BLaER1 (cell line): ENCODE data around the gene FBH1.
"Not testable (repeated sequence)": the region's sequence is repeated elsewhere in the genome, so short reads cannot be mapped to it uniquely, and the experiment has no call there.

Experiments used
- H3K27ac ChIP-seq: shearing (Covaris generic); formaldehyde crosslinking; 2 replicates; pipeline ENCODE4 v1.8.1; 2022
- H3K27me3 ChIP-seq: shearing (Covaris generic); formaldehyde crosslinking; 2 replicates; pipeline ENCODE4 v1.8.1; 2022
- H3K36me3 ChIP-seq: shearing (Covaris generic); formaldehyde crosslinking; 2 replicates; pipeline ENCODE4 v1.8.1; 2022
- H3K4me1 ChIP-seq: shearing (Covaris generic); formaldehyde crosslinking; 2 replicates; pipeline ENCODE4 v1.8.1; 2022
- H3K4me2 ChIP-seq: shearing (Covaris generic); formaldehyde crosslinking; 2 replicates; pipeline ENCODE4 v1.8.1; 2022
- H3K4me3 ChIP-seq: shearing (Covaris generic); formaldehyde crosslinking; 2 replicates; pipeline ENCODE4 v1.8.1; 2022
- H3K9ac ChIP-seq: shearing (Covaris generic); formaldehyde crosslinking; 2 replicates; pipeline ENCODE4 v1.8.1; 2022
- H3K9me3 ChIP-seq: shearing (Covaris generic); formaldehyde crosslinking; 2 replicates; pipeline ENCODE4 v1.8.1; 2022
- H4K20me1 ChIP-seq: shearing (Covaris generic); formaldehyde crosslinking; 2 replicates; pipeline ENCODE4 v1.8.1; 2022
- Cebpa-rat ChIP-seq: shearing (Covaris generic); IDR thresholded peaks from 2 replicates; pipeline ENCODE4 v1.8.1; 2022

The FBH1 gene

DNA sequence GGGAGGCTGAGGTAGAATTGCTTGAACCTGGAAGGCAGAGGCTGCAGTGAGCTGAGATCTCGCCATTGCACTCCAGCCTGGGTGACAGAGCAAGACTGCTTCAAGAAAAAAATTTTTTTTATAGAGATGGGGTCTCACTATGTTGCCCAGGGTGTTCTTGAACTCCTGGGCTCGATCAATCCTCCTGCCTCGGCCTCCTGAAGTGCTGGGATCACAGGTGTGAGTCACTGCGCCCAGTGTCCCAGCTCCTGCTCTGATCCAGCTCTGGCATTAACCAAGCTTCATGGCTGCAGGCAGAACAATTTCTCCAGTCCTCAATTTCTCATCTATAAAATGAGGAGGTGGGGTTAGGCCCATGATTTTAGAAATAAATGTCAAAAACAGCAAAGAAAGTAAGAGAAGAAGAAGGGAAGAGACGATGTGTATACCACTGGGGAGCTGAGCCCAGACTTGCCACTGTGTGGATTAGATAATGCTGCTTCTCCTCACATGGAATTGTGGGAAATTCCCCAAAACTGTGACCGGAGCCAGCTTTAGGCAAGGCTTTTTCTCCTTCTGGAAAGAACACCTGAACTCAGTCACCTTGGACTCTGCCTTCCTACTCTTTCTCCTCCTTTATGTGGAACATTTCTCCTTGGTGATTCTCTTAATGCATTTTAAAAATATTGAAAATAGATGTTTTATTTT is 61.8 kb downstream of the FBH1 start:
- no peaks in the 10 kb centered on the region for H4K20me1 ChIP-seq
- H3K4me3 ChIP-seq: no peak overlapping the region
- H3K4me2 ChIP-seq: no peak overlapping the region
- H3K4me1 ChIP-seq: peaks cover 3% of the 10 kb centered on the region
- no peaks in the 10 kb centered on the region; the same call in 1 of the 2 replicates for H3K36me3 ChIP-seq
- no peak overlapping the region for H3K27ac ChIP-seq
- TF ChIP-seq Cebpa-rat: no peak
- no peaks in the 10 kb centered on the region for H3K9me3 ChIP-seq
- H3K27me3 ChIP-seq: no peaks in the 10 kb centered on the region
- H3K9ac ChIP-seq: no peak overlapping the region

DNA sequence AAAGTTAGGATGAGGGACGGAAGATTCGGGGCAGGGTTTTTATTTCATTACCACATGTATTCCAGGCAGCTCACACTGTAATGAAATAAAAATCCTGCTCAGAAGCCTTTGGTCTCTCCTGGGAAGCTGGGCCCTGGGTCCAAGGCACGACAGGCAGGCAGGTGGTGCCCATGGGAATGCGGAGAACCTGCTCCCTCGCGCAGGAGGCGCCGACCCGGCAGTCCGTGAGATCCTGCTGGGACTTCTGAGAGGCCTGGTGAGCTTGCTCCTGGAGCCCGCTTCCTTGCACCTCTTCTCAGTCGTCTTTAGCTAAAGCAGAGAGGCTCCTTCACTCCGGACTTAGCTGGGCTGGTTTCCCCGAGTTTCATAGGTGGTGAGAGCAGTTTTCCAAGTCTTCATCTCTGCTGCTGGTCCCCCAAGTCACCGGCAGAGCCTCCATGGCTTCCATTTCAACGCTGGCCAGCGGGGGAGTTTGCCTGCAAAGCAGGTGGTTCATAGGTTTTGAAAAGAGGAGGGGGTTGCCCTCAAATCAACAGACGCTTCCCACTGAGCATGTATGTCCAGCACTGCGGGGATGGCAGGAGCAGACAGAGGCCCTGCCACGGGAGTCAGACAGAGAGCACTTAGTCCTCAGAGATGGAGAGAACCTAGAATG is 62.8 kb downstream of the FBH1 start:
- no peak for TF ChIP-seq Cebpa-rat
- H3K27me3 ChIP-seq: no peaks in the 10 kb centered on the region
- H3K4me3 ChIP-seq: no peak overlapping the region
- H3K4me2 ChIP-seq: no peak overlapping the region
- no peak overlapping the region for H3K9ac ChIP-seq
- H4K20me1 ChIP-seq: no peaks in the 10 kb centered on the region
- no peaks in the 10 kb centered on the region; the same call in 1 of the 2 replicates for H3K36me3 ChIP-seq
- H3K4me1 ChIP-seq: no peaks in the 10 kb centered on the region
- H3K9me3 ChIP-seq: no peaks in the 10 kb centered on the region
- H3K27ac ChIP-seq: no peak overlapping the region

- no peak overlapping the region for H3K4me3 ChIP-seq
- no peaks in the 10 kb centered on the region for H3K9me3 ChIP-seq
- no peak overlapping the region for H3K9ac ChIP-seq
- no peak overlapping the region for H3K27ac ChIP-seq
- no peaks in the 10 kb centered on the region for H3K4me1 ChIP-seq
- H3K36me3 ChIP-seq: no peaks in the 10 kb centered on the region; the same call in 1 of the 2 replicates
- H4K20me1 ChIP-seq: no peaks in the 10 kb centered on the region
- no peak for TF ChIP-seq Cebpa-rat
- H3K4me2 ChIP-seq: no peak overlapping the region
- no peaks in the 10 kb centered on the region for H3K27me3 ChIP-seq
Measured at GRCh38 chr10:5953676-5954075, 63.6 kb downstream of the FBH1 start.

- Histone ChIP-seq H3K4me2 (no peak overlapping the region), H3K4me1 (no peaks in the 10 kb centered on the region), H3K4me3 (no peak overlapping the region), H3K27me3 (no peaks in the 10 kb centered on the region), H3K27ac (no peak overlapping the region), H3K9ac (no peak overlapping the region), H4K20me1 (no peaks in the 10 kb centered on the region), H3K9me3 (no peaks in the 10 kb centered on the region), H3K36me3 (peaks cover 15% of the 10 kb centered on the region)
- no peak for TF ChIP-seq Cebpa-rat
Measured at GRCh38 chr10:5956146-5956936, 66.3 kb downstream of the FBH1 start.

DNA sequence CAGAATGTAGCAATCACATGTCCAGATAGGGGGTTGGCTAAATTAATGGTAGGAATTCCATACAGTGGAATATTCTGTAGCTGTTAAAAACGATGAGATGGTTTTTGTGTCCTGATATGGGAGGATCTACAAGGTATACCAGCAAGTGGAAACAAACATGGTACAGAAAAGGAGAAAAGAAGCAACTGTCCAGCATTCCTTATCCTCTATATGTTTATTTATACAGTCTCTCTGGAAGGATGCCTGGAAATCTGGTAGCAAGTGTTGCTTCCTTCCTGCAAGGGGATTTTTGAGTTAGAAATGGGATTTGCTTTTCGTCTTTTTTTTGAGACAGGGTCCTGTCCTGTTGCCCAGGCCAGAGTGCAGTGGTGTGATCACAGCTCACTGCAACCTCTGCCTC is 68.0 kb downstream of the FBH1 start:
- Histone ChIP-seq H3K4me2 (no peak overlapping the region), H3K4me1 (no peaks in the 10 kb centered on the region), H3K9me3 (no peaks in the 10 kb centered on the region), H3K36me3 (peaks cover 15% of the 10 kb centered on the region; the same call in 1 of the 2 replicates), H3K9ac (no peak overlapping the region), H3K27ac (no peak overlapping the region), H4K20me1 (no peaks in the 10 kb centered on the region), H3K4me3 (no peak overlapping the region), H3K27me3 (no peaks in the 10 kb centered on the region)
- no peak for TF ChIP-seq Cebpa-rat

DNA sequence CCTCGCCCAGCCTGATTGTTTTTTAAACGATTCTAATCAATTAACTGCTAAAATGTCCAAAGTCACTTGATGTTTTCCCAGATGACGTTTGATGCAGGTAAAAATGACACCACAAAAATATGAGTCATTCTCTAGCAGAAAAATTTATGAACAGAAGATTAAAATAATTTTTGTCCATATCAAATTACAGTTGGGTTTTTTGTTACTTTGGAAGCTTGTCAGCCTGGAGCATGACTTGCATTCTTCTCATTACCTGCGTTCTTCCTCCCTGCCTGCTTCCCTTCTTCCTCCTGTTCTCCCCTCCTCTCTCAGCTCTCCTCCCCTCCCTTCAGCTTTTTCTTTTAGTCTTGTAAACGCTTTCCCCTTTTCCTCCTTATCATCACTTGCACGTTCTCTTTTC is 68.6 kb downstream of the FBH1 start:
- H3K4me3 ChIP-seq: no peak overlapping the region
- H3K27ac ChIP-seq: no peak overlapping the region
- H3K9ac ChIP-seq: no peak overlapping the region
- H3K9me3 ChIP-seq: no peaks in the 10 kb centered on the region
- no peaks in the 10 kb centered on the region for H3K27me3 ChIP-seq
- no peaks in the 10 kb centered on the region for H3K4me1 ChIP-seq
- no peak for TF ChIP-seq Cebpa-rat
- peaks cover 15% of the 10 kb centered on the region; the same call in 1 of the 2 replicates for H3K36me3 ChIP-seq
- H4K20me1 ChIP-seq: no peaks in the 10 kb centered on the region
- H3K4me2 ChIP-seq: no peak overlapping the region

- no peaks in the 10 kb centered on the region for H4K20me1 ChIP-seq
- H3K4me2 ChIP-seq: no peak overlapping the region
- TF ChIP-seq Cebpa-rat: no peak
- no peaks in the 10 kb centered on the region for H3K4me1 ChIP-seq
- peaks cover 15% of the 10 kb centered on the region; the same call in 1 of the 2 replicates for H3K36me3 ChIP-seq
- no peaks in the 10 kb centered on the region for H3K9me3 ChIP-seq
- no peaks in the 10 kb centered on the region for H3K27me3 ChIP-seq
- H3K27ac ChIP-seq: no peak overlapping the region
- no peak overlapping the region for H3K9ac ChIP-seq
- H3K4me3 ChIP-seq: no peak overlapping the region
Measured at GRCh38 chr10:5959142-5959541, 69.1 kb downstream of the FBH1 start.

GRCh38 chr10:5959581-5960069 is 69.6 kb downstream of the FBH1 start:
- Histone ChIP-seq H3K36me3 (peaks cover 15% of the 10 kb centered on the region; the same call in 1 of the 2 replicates), H3K27ac (no peak overlapping the region), H3K9ac (no peak overlapping the region), H3K27me3 (no peaks in the 10 kb centered on the region), H3K9me3 (no peaks in the 10 kb centered on the region), H3K4me2 (no peak overlapping the region), H3K4me1 (no peaks in the 10 kb centered on the region), H3K4me3 (no peak overlapping the region), H4K20me1 (no peaks in the 10 kb centered on the region)
- TF ChIP-seq Cebpa-rat: no peak

DNA sequence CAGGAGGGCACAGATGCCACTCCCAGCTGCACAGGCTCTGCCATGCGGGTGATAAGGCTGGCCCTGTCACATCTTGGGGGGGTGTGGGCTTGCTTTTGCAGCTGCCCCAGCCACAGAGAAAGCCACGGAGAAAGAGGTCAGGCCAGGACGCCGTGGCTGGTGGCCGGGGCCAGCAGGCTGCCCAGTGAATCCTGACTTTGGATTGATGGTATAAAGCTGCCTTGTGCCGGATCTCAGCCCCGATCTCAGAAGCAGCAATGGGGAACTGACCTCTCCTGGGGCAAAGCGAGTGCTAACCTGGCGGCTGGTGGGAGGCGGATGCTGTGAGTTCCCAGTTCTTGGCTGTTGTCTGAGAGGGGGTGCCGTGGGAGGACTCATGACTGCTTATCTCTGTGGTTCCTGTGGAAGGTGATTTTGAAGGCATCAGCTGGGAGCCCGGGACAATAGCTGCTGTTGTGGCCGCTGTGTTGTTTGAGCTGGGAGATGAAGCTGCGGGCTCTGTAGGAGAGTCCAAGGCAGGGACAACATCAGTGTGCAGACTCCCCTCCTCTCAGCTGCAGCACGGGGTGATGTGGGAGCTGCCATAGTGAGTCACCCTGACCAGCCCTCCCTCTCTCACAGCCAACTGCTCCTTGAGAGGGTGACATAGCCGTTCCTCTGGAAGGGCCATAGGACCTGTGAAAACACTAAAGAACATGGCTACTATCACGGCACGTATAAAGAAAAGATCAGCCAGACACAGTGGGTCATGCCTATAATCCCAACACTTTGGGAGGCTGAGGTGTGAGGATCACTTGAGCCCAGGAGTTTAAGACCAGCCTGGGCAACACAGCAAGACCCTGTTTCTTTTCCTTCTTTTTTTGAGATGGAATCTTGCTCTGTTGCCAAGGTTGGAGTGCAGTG is 70.3 kb downstream of the FBH1 start:
- Histone ChIP-seq H3K27ac (no peak overlapping the region), H3K4me3 (no peak overlapping the region), H4K20me1 (no peaks in the 10 kb centered on the region), H3K4me2 (no peak overlapping the region), H3K4me1 (no peaks in the 10 kb centered on the region), H3K9me3 (no peaks in the 10 kb centered on the region), H3K36me3 (peaks cover 15% of the 10 kb centered on the region; the same call in 1 of the 2 replicates), H3K9ac (no peak overlapping the region), H3K27me3 (no peaks in the 10 kb centered on the region)
- no peak for TF ChIP-seq Cebpa-rat

DNA sequence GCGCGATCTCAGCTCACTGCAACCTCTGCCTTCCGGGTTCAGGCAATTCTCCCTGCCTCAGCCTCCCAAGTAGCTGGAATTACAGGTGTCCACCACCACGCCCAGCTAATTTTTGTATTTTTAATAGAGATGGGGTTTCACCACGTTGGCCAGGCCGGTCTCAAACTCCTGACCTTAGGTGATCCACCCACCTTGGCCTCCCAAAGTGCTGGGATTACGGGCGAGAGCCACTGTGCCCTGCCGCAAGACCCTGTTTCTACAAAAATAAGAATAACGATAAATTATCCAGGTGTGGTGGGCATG is 70.9 kb downstream of the FBH1 start:
- not testable (repeated sequence) for H3K4me1 ChIP-seq, H3K27me3 ChIP-seq, H3K4me3 ChIP-seq, H3K4me2 ChIP-seq, H3K9ac ChIP-seq, H3K27ac ChIP-seq, H4K20me1 ChIP-seq, H3K9me3 ChIP-seq
- H3K36me3 ChIP-seq: peaks cover 15% of the 10 kb centered on the region; the same call in 1 of the 2 replicates
